GDM1 (cell line): Measurements from ENCODE around the gene MN1.

Source experiments
- DNase-seq: peaks from one replicate; lab custom pipeline; 2025; lab: John Stamatoyannopoulos, UW

Gene MN1

GRCh38 chr22:27716074-27716473, 85.5 kb downstream of the MN1 start:
- DNase-seq = no peak

DNA sequence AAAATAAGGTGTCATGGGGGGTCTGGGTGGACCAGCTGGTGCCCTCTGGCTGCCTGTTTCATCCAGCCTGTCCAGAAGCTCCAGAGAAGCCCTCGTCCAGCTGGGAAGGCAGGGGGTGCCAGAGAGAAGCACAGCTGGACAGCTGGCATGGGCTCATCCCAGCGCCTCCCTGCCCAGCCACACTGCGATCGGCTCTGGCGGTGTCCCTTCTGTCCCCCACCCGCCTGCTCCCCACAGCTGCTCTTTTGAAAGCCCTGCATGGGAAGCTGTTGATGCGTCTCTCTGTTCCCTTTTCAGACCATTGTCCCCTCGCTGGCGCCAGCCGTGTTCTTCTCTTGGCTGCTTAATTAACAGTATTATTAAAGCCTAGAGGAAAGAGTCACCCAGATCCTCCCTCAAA, 86.5 kb downstream of the MN1 start:
- DNase-seq = no peak

GRCh38 chr22:27714068-27714467, 87.5 kb downstream of the MN1 start:
- DNase-seq = no peak

DNA sequence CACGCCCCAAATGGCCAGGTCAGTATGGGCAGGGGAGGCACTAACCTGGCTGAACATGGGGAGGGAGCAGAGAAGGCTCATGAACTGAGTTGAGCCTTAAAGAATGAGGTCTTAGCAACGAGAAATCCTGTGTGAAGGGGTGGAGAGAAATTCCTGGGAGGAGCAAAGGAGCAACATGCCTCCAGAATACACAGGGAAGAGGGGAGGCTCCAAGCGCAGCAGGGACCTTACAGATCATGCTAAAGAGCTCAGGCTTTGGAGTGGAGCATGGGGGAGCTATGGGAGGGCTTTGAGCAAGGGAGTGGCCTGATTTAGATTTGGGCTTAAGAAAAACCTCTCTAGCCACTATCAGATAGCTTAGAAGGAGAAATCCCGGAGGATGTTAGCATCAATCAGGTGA, 88.1 kb downstream of the MN1 start:
- DNase-seq = no peak

DNA sequence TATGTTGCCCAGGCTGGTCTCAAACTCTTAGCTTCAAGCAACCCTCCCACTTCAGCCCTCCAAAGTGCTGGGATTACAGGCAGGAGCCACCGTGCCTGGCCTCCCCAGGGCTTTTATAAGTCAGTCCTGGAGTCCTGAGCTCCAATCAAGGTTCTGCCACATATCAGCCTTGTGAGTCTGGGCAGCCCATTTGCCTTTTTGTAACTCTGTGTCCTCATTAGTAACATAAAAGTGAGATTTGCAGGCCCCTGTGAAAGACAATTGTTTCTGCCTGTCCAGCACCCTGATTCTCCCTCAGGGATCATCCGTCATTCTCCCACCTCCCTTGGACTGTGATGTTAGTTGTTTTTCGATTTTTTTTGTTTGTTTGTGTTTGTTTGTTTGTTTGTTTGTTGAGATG, 89.8 kb downstream of the MN1 start:
- DNase-seq = no peak

DNA sequence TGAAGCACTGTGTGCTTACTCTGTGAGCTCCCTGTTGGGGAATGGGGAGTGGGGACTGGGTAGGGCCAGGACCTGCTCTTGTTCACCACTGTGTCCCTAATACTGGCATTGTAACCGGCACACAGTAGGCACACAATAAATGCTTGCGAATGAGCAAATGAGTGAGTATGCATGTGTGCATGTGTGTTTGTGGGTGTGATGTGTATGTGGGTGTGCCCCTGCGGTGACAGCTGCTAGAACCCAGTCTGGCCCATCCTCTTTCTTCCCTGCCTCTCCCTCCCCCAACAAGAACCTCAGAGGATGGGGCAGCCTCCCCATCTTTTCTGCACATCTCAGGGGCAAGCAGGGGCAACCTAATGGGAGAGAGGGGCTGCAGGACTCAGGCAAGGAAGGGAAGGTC, 90.5 kb downstream of the MN1 start:
- DNase-seq = no peak

- DNase-seq = no peak
Measured at GRCh38 chr22:27709919-27710675, 91.5 kb downstream of the MN1 start.

DNA sequence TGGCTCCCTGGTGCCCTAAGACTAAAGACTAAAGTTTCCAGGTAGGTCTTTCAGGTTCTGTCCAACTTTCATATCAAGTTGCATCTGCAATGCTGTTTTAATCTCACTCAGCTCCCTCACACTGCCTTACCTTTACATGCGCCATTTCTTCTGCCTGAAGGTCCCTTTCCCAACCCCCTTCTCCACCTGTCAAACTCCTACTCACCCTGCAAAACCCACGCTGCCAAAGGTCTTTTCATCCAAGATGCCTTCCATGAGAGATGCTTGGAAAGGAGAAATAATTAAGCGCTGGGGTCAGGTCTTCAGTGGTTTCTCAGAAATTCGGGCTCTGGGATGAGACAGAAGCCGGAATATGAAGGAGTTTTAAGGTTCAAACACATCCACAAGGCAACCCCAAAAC, 95.1 kb downstream of the MN1 start:
- DNase-seq = no peak

DNA sequence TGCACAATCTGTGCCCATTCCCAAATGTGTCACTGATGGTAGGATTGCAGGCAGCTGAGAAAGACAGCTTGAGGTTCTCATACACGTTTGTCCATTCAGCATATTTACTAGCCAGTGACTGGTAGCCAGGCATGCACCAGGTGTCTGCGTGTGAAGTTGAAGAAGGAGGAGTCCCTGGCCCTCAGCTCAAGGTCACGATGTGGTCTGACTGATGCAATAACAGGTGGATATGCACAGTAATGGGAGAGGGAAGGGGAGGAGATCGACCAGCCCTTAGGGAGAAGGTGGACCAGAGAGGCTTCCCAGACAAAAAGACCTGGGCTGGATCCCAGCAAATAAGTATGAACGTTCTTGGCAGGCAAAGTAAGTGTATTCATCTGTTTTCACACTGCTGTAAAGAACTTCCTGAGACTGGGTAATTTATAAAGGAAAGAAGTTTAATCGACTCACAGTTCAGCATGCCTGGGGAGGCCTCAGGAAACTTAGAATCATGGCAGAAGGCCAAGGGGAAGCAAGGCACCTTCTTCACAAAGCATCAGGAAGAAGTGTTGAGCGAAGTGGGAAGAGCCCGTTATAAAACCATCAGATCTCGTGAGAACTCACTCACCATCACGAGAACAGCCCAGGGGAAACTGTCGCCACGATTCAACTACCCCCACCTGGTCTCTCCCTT, 96.0 kb downstream of the MN1 start:
- no peak for DNase-seq

GRCh38 chr22:27704581-27704980, 97.0 kb downstream of the MN1 start:
- no peak for DNase-seq

GRCh38 chr22:27699383-27700019, 102.1 kb downstream of the MN1 start:
- no peak for DNase-seq

DNA sequence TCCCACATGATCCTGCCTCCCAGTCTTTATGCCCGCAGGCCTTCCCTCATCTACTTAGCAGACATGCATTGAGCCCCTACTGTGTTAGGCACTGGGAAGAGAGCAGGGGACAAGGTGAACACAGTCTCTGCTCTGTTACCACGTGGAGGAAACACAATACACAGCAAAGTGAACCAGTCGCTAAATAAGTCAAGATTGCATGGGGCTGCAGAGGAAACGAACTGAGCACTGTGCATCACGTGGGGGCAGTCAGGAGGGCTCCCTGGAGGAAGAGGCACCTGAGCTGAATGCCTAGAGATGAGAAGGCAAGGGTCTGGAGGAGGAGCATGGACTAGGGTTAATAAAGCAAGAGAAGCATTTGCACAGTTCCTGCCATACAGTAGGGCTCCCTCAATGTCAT, 102.7 kb downstream of the MN1 start:
- DNase-seq = no peak
